ENCODE results near the gene TMC7. TPM values are rescaled to one million over a fixed set of nuclear protein-coding genes. Genes with fewer than 3 reads are reported as not detected.

TMC7 gene
- total and polyA plus RNA-seq, 2 of the 8 experiments (the other 6 are each of a cell fraction or from before 2014, with no cell fraction given): 2.3 to 2.6 TPM

DNA sequence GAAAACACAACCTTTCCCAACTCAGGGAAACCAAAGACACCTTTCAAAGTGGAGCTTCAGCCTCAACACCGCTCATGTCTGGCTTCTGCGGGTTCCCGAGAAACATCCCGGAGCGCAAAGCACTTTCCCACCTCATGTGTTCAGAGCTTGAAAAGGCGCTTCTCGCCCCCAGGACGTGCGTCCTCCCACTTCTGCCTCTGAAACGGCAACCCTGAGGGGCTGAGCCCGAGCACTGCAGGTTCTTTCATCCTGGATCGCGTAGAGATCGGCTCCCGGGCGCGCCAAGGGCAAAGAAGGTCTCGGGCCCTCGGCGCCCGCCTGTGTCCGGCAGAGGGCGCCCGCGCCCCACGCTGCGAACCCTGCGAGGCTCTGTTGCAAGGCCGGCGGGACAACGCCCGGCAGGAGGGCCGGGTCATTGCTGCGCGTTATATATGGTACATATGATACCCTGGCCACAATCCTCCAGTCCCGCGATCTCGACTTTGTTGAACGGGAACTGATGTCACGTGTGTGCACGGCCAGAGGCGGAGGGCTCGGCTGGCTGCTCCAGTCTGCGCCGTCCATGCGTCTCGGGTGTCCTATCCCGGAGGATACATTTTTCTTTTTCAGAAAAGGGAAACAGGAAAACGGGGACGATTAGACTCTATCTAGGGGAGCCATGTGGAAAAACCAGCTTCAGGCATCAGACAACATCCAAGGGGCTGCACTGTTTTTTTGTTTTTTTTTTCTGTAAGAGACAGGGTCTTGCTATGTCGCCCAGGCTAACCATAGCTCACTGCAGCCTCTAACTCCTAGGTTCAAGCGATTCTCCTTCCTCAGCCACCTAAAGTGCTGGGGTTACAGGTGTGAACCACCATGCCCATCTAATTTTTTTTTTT is 102.8 kb downstream of the TMC7 start (continued):
- TF ChIP-seq CHD1 (IDR thresholded peaks at IDR 0.05; ENCODE audit: low read depth, low read length) (no peak), KDM4A (IDR thresholded peaks at IDR 0.05; ENCODE audit: low read depth, low read length, severe bottlenecking) (peak; percentile 65), CHD2 (IDR thresholded peaks at IDR 0.05; ENCODE audit: low read length) (peak; percentile 83), TBP (IDR thresholded peaks at IDR 0.05; ENCODE audit: low read depth, low read length) (peak; percentile 29; the same call in 1 of the 2 replicates), SIX5 (IDR thresholded peaks at IDR 0.05; ENCODE audit: low read depth, low read length) (no peak), ZNF274 (IDR thresholded peaks at IDR 0.05; ENCODE audit: borderline replicate concordance, extremely low read depth, low read length) (no peak), CTBP2 (IDR thresholded peaks at IDR 0.05; ENCODE audit: borderline replicate concordance, insufficient read depth, insufficient read length, low read length) (no peak), SIRT6 (IDR thresholded peaks at IDR 0.05; ENCODE audit: low read length) (no peak), SP1 (IDR thresholded peaks at IDR 0.05; ENCODE audit: low read depth, low read length) (no peak), NANOG (IDR thresholded peaks at IDR 0.05; ENCODE audit: insufficient read depth, low read depth, low read length, poor library complexity, severe bottlenecking) (no peak), POLR2A (IDR thresholded peaks at IDR 0.05; ENCODE audit: control extremely low read depth in 1 of 2, low read depth in 2 of 2, low read length in 2 of 2) (no peak), RFX5 (IDR thresholded peaks at IDR 0.05; ENCODE audit: borderline replicate concordance, low read depth, low read length) (no peak; the same call in 1 of the 2 replicates), ASH2L (IDR thresholded peaks at IDR 0.05; ENCODE audit: low read length) (no peak), SUZ12 (IDR thresholded peaks at IDR 0.05; ENCODE audit: low read length) (no peak), CEBPB (IDR thresholded peaks at IDR 0.05; ENCODE audit: low read depth, low read length) (peak; percentile 75), POU5F1 (IDR thresholded peaks at IDR 0.05; ENCODE audit: low read depth, low read length) (no peak), HDAC2 (IDR thresholded peaks at IDR 0.05; ENCODE audit: borderline replicate concordance in 1 of 2, low read depth in 2 of 2, low read length in 2 of 2) (no peak), CBX5 (IDR thresholded peaks at IDR 0.05; ENCODE audit: low read depth, low read length) (no peak), TAF1 (IDR thresholded peaks at IDR 0.05; ENCODE audit: low read depth, low read length) (no peak), RBBP5 (IDR thresholded peaks at IDR 0.05; ENCODE audit: borderline replicate concordance, low read depth, low read length) (no peak), SIN3A (conservative IDR thresholded peaks at IDR 0.05 in 1 of 2, IDR thresholded peaks at IDR 0.05 in 1 of 2; ENCODE audit: low read depth in 1 of 2, low read length in 2 of 2) (peak in 1 of 2 experiments; percentile 64; a peak in 1 of 4 replicates), BRCA1 (IDR thresholded peaks at IDR 0.05; ENCODE audit: low read depth, low read length) (no peak)
- TF ChIP-seq, protein P1, sequence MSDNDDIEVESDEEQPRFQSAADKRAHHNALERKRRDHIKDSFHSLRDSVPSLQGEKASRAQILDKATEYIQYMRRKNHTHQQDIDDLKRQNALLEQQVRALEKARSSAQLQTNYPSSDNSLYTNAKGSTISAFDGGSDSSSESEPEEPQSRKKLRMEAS (IDR thresholded peaks at IDR 0.05): peak; percentile 16; the same call in 1 of the 2 replicates
- TF ChIP-seq, protein P2, sequence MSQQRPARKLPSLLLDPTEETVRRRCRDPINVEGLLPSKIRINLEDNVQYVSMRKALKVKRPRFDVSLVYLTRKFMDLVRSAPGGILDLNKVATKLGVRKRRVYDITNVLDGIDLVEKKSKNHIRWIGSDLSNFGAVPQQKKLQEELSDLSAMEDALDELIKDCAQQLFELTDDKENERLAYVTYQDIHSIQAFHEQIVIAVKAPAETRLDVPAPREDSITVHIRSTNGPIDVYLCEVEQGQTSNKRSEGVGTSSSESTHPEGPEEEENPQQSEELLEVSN (IDR thresholded peaks at IDR 0.05): no peak

All from H1 (cell line).